Measurements from ENCODE around the gene SIRT1. TPM values are rescaled to one million over a fixed set of nuclear protein-coding genes. Genes with fewer than 3 reads are reported as not detected.
A peak's percentile ranks its signal among the peaks of the same experiment; 100 is the strongest.
"Not testable (repeated sequence)": the region's sequence is repeated elsewhere in the genome, so short reads cannot be mapped to it uniquely, and the experiment has no call there.

The SIRT1 gene
- total RNA-seq, 2 donors from 2014 or later, result 42.6 to 46.6 TPM

DNA sequence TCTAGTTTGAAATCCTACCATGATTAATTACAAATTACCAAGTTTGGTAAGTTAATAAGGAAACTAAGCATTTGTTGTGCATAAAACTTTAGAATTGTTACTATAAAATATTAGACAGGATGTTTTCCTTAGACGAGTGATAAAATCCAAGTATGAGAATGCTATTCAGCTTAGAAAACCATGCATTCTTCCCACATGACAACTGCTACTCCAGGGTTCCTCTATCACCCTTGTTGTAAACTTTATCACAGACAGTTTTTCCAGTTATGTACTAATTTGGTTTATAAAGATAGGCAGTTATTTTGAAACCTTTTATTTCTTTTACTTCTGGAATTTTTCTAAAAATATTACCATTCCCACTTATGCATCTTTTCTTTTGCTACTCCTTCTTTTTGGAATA, 52.0 kb downstream of the SIRT1 start:
- Mint-ChIP-seq H3K9me3 (no peaks in the 10 kb centered on the region), H3K4me1 (ENCODE audit: low read depth) (peaks cover 5% of the 10 kb centered on the region), H3K4me3 (no peak overlapping the region), H3K36me3 (ENCODE audit: insufficient read depth in 2 of 2) (peaks cover 4 to 12% of the 10 kb centered on the region in 2 donors), H3K27me3 (ENCODE audit: low read depth) (no peaks in the 10 kb centered on the region), H3K27ac (no peak overlapping the region)
- ATAC-seq (replicated peaks in 1 of 2), result no peak
- no peak for DNase-seq

DNA sequence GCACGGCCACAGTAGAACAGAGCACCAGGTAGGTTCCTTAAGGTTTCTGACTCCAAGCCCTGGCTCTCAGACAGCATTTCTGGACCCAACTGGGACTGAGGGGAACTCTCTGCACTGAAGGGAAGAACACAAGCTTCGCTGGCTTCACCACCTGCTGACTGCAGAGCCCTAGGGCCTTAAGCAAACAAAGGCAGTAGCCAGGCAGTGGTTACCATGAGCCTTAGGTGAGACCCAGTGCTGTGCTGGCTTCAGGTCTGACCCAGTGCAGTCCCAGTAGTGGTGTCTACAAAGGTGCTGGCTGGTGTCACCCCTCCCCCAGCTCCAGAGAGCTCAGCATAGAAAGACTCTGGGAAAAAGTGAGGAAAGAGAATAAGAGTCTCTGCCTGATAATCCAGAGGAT, 59.5 kb downstream of the SIRT1 start:
- Mint-ChIP-seq H3K27me3 (ENCODE audit: low read depth) (no peaks in the 10 kb centered on the region), H3K4me3 (no peak overlapping the region), H3K9me3 (peaks cover 0 to 3% of the 10 kb centered on the region in 2 donors), H3K4me1 (ENCODE audit: low read depth) (peaks cover 5% of the 10 kb centered on the region), H3K27ac (peak overlapping the region; percentile 2), H3K36me3 (ENCODE audit: insufficient read depth in 2 of 2) (peaks cover 11 to 23% of the 10 kb centered on the region in 2 donors)
- ATAC-seq (replicated peaks in 1 of 2), result no peak
- DNase-seq, result no peak

DNA sequence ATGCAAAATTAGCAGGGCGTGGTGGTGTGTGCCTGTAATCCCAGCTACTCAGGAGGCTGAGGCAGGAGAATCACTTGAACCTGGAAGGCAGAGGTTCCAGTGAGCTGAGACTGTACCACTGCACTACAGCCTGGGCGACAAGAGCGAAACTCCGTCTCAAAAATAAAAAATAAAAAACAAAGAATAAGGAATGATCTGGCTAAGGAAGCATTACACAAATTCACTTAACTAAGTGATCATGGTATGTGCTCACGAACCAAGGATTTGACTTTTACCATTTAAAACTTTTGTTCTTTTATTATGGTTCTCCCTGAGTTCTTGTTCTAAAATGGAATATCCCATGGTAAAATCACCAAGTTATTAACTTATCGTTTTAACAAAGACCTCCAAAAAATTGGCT, 71.2 kb downstream of the SIRT1 start:
- Mint-ChIP-seq H3K36me3 (ENCODE audit: insufficient read depth in 2 of 2) (peaks cover 4 to 7% of the 10 kb centered on the region in 2 donors), H3K27ac (no peak overlapping the region), H3K27me3 (ENCODE audit: low read depth) (no peaks in the 10 kb centered on the region), H3K9me3 (no peaks in the 10 kb centered on the region), H3K4me1 (ENCODE audit: low read depth) (no peaks in the 10 kb centered on the region), H3K4me3 (no peak overlapping the region)
- DNase-seq (no peak), ATAC-seq (replicated peaks in 1 of 2) (no peak)

DNA sequence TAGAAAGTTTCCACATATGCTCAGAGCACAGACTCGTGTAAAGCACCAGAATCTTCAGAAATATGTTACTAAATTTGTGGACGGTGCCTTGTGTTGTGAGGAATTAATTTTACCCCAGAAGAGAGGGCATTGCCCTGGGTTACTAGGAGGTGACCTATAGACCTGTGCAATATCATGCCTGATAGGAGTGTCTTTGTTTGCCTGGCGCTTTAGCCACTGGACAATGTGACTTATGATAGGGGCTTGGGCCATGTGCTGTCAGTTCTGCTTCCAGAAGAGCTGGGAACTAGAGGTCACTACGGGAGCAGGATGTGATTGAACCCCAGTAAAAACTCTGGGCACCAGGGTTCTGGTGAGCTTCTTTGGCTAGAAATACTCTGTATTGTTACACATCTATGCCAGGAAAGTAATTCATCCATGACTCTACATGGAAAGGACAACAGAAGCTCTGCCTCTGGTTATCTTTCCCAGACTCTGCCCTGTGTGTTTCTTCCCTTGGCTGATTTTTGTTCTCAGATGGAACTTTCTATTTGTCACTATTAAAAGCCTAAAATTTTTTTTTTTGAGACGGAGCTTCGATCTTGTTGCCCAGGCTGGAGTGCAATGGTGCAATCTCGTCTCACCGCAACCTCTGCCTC, 75.5 kb downstream of the SIRT1 start:
- Mint-ChIP-seq H3K4me1 (ENCODE audit: low read depth) (no peaks in the 10 kb centered on the region), H3K27ac (no peak overlapping the region), H3K9me3 (no peaks in the 10 kb centered on the region), H3K27me3 (ENCODE audit: low read depth) (no peaks in the 10 kb centered on the region), H3K4me3 (no peak overlapping the region), H3K36me3 (ENCODE audit: insufficient read depth in 2 of 2) (peaks cover 0 to 2% of the 10 kb centered on the region in 2 donors)
- DNase-seq (no peak), ATAC-seq (replicated peaks in 1 of 2) (no peak)

DNA sequence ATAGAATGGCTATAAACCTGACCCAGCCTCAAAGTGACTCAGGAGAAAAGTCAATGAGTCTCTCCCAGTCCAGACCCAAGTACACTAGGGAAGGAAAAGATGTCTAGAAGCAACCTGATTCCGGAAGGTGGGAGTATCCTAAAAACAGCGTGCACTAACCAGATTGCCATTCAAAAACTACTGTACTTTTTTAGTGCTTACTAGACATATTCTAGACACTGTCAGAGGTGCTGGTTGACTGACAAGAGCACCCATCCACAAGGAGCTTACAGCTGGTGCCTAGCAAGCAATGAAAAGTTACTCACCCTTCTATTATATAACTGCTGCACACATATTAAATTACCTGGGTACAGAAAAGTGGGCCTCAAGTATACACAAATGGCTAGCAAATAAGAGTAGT, 81.0 kb downstream of the SIRT1 start:
- ATAC-seq (replicated peaks in 1 of 2), result no peak
- DNase-seq, result no peak
- no peaks in the 10 kb centered on the region for H3K27me3 Mint-ChIP-seq (ENCODE audit: low read depth)
- peaks cover 5% of the 10 kb centered on the region for H3K4me1 Mint-ChIP-seq (ENCODE audit: low read depth)
- H3K4me3 Mint-ChIP-seq, result no peak overlapping the region
- H3K36me3 Mint-ChIP-seq (ENCODE audit: insufficient read depth in 2 of 2), result peaks cover 3 to 17% of the 10 kb centered on the region in 2 donors
- no peaks in the 10 kb centered on the region for H3K9me3 Mint-ChIP-seq
- no peak overlapping the region for H3K27ac Mint-ChIP-seq

DNA sequence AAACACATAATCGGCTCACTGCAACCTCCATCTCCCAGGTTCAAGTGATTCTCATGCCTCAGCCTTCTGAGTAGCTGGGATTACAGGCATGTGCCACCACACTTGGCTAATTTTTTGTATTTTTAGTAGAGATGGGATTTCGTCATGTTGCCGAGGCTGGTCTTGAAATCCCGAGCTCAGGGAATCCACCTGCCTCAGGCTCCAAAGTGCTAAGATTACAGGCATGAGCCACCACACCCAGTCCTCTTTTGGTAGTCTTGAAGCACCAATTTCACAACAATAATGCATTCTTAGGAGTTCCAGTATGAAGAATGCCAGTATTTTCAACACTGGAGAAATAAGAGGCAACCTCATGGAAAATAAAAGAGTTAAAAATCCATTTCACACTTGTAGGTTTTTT, 81.6 kb downstream of the SIRT1 start:
- H3K36me3 Mint-ChIP-seq (ENCODE audit: insufficient read depth in 2 of 2), result peaks cover 6 to 21% of the 10 kb centered on the region in 2 donors
- not testable (repeated sequence) for H3K4me1 Mint-ChIP-seq (ENCODE audit: low read depth); ATAC-seq (replicated peaks in 1 of 2); H3K27ac Mint-ChIP-seq; H3K9me3 Mint-ChIP-seq; H3K4me3 Mint-ChIP-seq; DNase-seq; H3K27me3 Mint-ChIP-seq (ENCODE audit: low read depth)

Other genes with a start within 250 kb of the SIRT1 start
- gene CTNNA3, start 188.5 kb upstream of the SIRT1 start, total RNA-seq, result under 1 TPM; 0.25 to 0.74 TPM
- gene DNAJC12, start 46.5 kb upstream of the SIRT1 start, total RNA-seq, result 10 to 100 TPM; 35.6 to 36.4 TPM
- gene HERC4, start 190.6 kb downstream of the SIRT1 start, total RNA-seq, result 10 to 100 TPM; 73.5 to 85.6 TPM
- not detected for gene MYPN, start 224.8 kb downstream of the SIRT1 start, total RNA-seq